ENCODE data around the gene KRT8.

KRT8 gene

GRCh38 chr12:52920937-52921336 lies 16.1 kb upstream of the KRT8 start:
- no peaks in the 10 kb centered on the region for H3K9me3 Mint-ChIP-seq
- H3K27ac Mint-ChIP-seq = peak overlapping the region; percentile 90
- no peaks in the 10 kb centered on the region for H3K27me3 Mint-ChIP-seq (ENCODE audit: low read depth, poor library complexity)
- DNase-seq = no peak
- no peaks in the 10 kb centered on the region for H3K36me3 Mint-ChIP-seq (ENCODE audit: low read depth)
- H3K4me1 Mint-ChIP-seq = peaks cover 44% of the 10 kb centered on the region
- H3K4me3 Mint-ChIP-seq = peak overlapping the region; percentile 32
- TF ChIP-seq CTCF (IDR thresholded peaks at IDR 0.05) = no peak

GRCh38 chr12:52918784-52919183 lies 13.9 kb upstream of the KRT8 start:
- no peak for TF ChIP-seq CTCF (IDR thresholded peaks at IDR 0.05)
- DNase-seq = no peak
- H3K4me1 Mint-ChIP-seq = peaks cover 29% of the 10 kb centered on the region

GRCh38 chr12:52918351-52918750 lies 13.5 kb upstream of the KRT8 start:
- no peaks in the 10 kb centered on the region for H3K36me3 Mint-ChIP-seq (ENCODE audit: low read depth)
- H3K27me3 Mint-ChIP-seq (ENCODE audit: low read depth, poor library complexity) = no peaks in the 10 kb centered on the region
- DNase-seq = no peak
- H3K27ac Mint-ChIP-seq = peak overlapping the region; percentile 7
- no peak for TF ChIP-seq CTCF (IDR thresholded peaks at IDR 0.05)
- no peak overlapping the region for H3K4me3 Mint-ChIP-seq
- no peaks in the 10 kb centered on the region for H3K9me3 Mint-ChIP-seq
- peaks cover 33% of the 10 kb centered on the region for H3K4me1 Mint-ChIP-seq

More at GRCh38 chr12:52918784-52919183, 13.9 kb upstream of the KRT8 start:
- Mint-ChIP-seq H3K4me3 (no peak overlapping the region), H3K27ac (peak overlapping the region; percentile 7), H3K36me3 (ENCODE audit: low read depth) (no peaks in the 10 kb centered on the region), H3K27me3 (ENCODE audit: low read depth, poor library complexity) (no peaks in the 10 kb centered on the region), H3K9me3 (no peaks in the 10 kb centered on the region)

- H3K27me3 Mint-ChIP-seq (ENCODE audit: low read depth, poor library complexity) = no peaks in the 10 kb centered on the region
- H3K36me3 Mint-ChIP-seq (ENCODE audit: low read depth) = no peaks in the 10 kb centered on the region
- DNase-seq = no peak
- peaks cover 30% of the 10 kb centered on the region for H3K4me1 Mint-ChIP-seq
- no peak overlapping the region for H3K27ac Mint-ChIP-seq
- H3K4me3 Mint-ChIP-seq = no peak overlapping the region
- no peak for TF ChIP-seq CTCF (IDR thresholded peaks at IDR 0.05)
- no peaks in the 10 kb centered on the region for H3K9me3 Mint-ChIP-seq
Measured at GRCh38 chr12:52917800-52918199, 12.9 kb upstream of the KRT8 start.

- no peak overlapping the region for H3K27ac Mint-ChIP-seq
- H3K4me1 Mint-ChIP-seq = peaks cover 18% of the 10 kb centered on the region
- no peak for DNase-seq
- H3K36me3 Mint-ChIP-seq (ENCODE audit: low read depth) = no peaks in the 10 kb centered on the region
- no peaks in the 10 kb centered on the region for H3K9me3 Mint-ChIP-seq
- H3K4me3 Mint-ChIP-seq = no peak overlapping the region
- TF ChIP-seq CTCF (IDR thresholded peaks at IDR 0.05) = no peak
- no peaks in the 10 kb centered on the region for H3K27me3 Mint-ChIP-seq (ENCODE audit: low read depth, poor library complexity)
Measured at GRCh38 chr12:52916216-52916615, 11.3 kb upstream of the KRT8 start.

GRCh38 chr12:52915637-52916036 lies 10.8 kb upstream of the KRT8 start:
- no peaks in the 10 kb centered on the region for H3K27me3 Mint-ChIP-seq (ENCODE audit: low read depth, poor library complexity)
- no peak for TF ChIP-seq CTCF (IDR thresholded peaks at IDR 0.05)
- H3K9me3 Mint-ChIP-seq = no peaks in the 10 kb centered on the region
- DNase-seq = no peak
- no peak overlapping the region for H3K27ac Mint-ChIP-seq
- H3K4me3 Mint-ChIP-seq = no peak overlapping the region
- H3K36me3 Mint-ChIP-seq (ENCODE audit: low read depth) = no peaks in the 10 kb centered on the region
- peaks cover 13% of the 10 kb centered on the region for H3K4me1 Mint-ChIP-seq
